BE2C (cell line): Measurements from ENCODE around the gene HSD17B3.

Source experiments
- DNase-seq: peaks from one replicate; pipeline ENCODE4 v3.0.0-alpha.2; 2020
- H3K27me3 ChIP-seq: fragments of 250-450 bp; sonication (Bioruptor Pico); 2 replicates; pipeline ENCODE4 v1.5.1; 2020; ENCODE audit warnings: mild to moderate bottlenecking
- H3K36me3 ChIP-seq: fragments of 250-450 bp; sonication (Bioruptor Pico); 2 replicates; pipeline ENCODE4 v1.5.1; 2020; ENCODE audit warnings: mild to moderate bottlenecking
- H3K4me1 ChIP-seq: fragments of 250-450 bp; sonication (Bioruptor Pico); 2 replicates; pipeline ENCODE4 v1.5.1; 2020
- H3K4me3 ChIP-seq: 2 replicates; pipeline ENCODE4 v1.5.1; 2011; ENCODE audit warnings: low read depth, low read length
- H3K9me3 ChIP-seq: fragments of 250-450 bp; sonication (Bioruptor Pico); 2 replicates; pipeline ENCODE4 v1.5.1; 2020
- CTCF ChIP-seq: IDR thresholded peaks from 2 replicates; pipeline ENCODE4 v1.5.1; 2012; ENCODE audit warnings: mild to moderate bottlenecking, low read depth, low read length

The HSD17B3 gene

GRCh38 chr9:96299823-96300222 lies 2.2 kb downstream of the HSD17B3 start:
- no peak overlapping the region for H3K4me3 ChIP-seq
- no peaks in the 10 kb centered on the region for H3K27me3 ChIP-seq
- no peak for TF ChIP-seq CTCF
- H3K9me3 ChIP-seq, result no peaks in the 10 kb centered on the region
- no peak for DNase-seq
- H3K36me3 ChIP-seq, result no peaks in the 10 kb centered on the region
- no peaks in the 10 kb centered on the region for H3K4me1 ChIP-seq

GRCh38 chr9:96294159-96294545 lies 7.8 kb downstream of the HSD17B3 start:
- no peaks in the 10 kb centered on the region for H3K36me3 ChIP-seq
- TF ChIP-seq CTCF, result no peak
- no peaks in the 10 kb centered on the region for H3K4me1 ChIP-seq
- DNase-seq, result no peak
- H3K9me3 ChIP-seq, result no peaks in the 10 kb centered on the region
- no peak overlapping the region for H3K4me3 ChIP-seq
- no peaks in the 10 kb centered on the region for H3K27me3 ChIP-seq

- H3K36me3 ChIP-seq, result no peaks in the 10 kb centered on the region
- H3K4me1 ChIP-seq, result no peaks in the 10 kb centered on the region
- H3K4me3 ChIP-seq, result no peak overlapping the region
- no peak for DNase-seq
- no peaks in the 10 kb centered on the region for H3K9me3 ChIP-seq
- no peaks in the 10 kb centered on the region for H3K27me3 ChIP-seq
- TF ChIP-seq CTCF, result no peak
These were observed 8.3 kb downstream of the HSD17B3 start for GRCh38 chr9:96293498-96294158.

- no peak for DNase-seq
- no peak overlapping the region for H3K4me3 ChIP-seq
These were observed 12.6 kb downstream of the HSD17B3 start for GRCh38 chr9:96289392-96289791.

GRCh38 chr9:96281641-96282040 lies 20.3 kb downstream of the HSD17B3 start:
- TF ChIP-seq CTCF, result no peak
- H3K36me3 ChIP-seq, result no peaks in the 10 kb centered on the region
- DNase-seq, result no peak
- H3K9me3 ChIP-seq, result no peaks in the 10 kb centered on the region; the same call in 1 of the 2 replicates
- H3K4me3 ChIP-seq, result no peak overlapping the region
- H3K27me3 ChIP-seq, result no peaks in the 10 kb centered on the region
- no peaks in the 10 kb centered on the region for H3K4me1 ChIP-seq

More at GRCh38 chr9:96289392-96289791, 12.6 kb downstream of the HSD17B3 start:
- Histone ChIP-seq H3K27me3 (no peaks in the 10 kb centered on the region), H3K36me3 (no peaks in the 10 kb centered on the region), H3K9me3 (no peaks in the 10 kb centered on the region; the same call in 1 of the 2 replicates), H3K4me1 (no peaks in the 10 kb centered on the region)
- no peak for TF ChIP-seq CTCF

GRCh38 chr9:96279932-96280331 lies 22.0 kb downstream of the HSD17B3 start:
- DNase-seq, result no peak
- no peaks in the 10 kb centered on the region for H3K4me1 ChIP-seq
- H3K36me3 ChIP-seq, result no peaks in the 10 kb centered on the region
- H3K27me3 ChIP-seq, result no peaks in the 10 kb centered on the region
- no peak overlapping the region for H3K4me3 ChIP-seq
- TF ChIP-seq CTCF, result no peak
- H3K9me3 ChIP-seq, result no peaks in the 10 kb centered on the region
